GM19043 (cell line): ENCODE data around the gene CFDP1.

ENCODE experiments used
- ATAC-seq: cut with Tn5 transposase; IDR thresholded peaks from one replicate; pipeline ENCODE4 v1.9.1; 2021; ENCODE audit warnings: low read depth; ENCODE audit not compliant: unreplicated experiment

Gene CFDP1

GRCh38 chr16:75432828-75433731 is at the start of gene CFDP1:
CFDP1 (minus strand) TSS chr16:75433503; CDS start chr16:75433352, 151 bp downstream.
- ATAC-seq: peak; percentile 90

- ATAC-seq: no peak
These were observed 49.3 kb upstream of the CFDP1 start for GRCh38 chr16:75482434-75483205.

GRCh38 chr16:75481475-75481874 is 48.2 kb upstream of the CFDP1 start:
- no peak for ATAC-seq

- no peak for ATAC-seq
These were observed 46.2 kb upstream of the CFDP1 start for GRCh38 chr16:75479421-75479990.

- ATAC-seq: no peak
These were observed 45.4 kb upstream of the CFDP1 start for GRCh38 chr16:75478480-75479345.

- ATAC-seq: peak; percentile 62
These were observed 44.6 kb upstream of the CFDP1 start for GRCh38 chr16:75477680-75478473.

- no peak for ATAC-seq
These were observed 43.5 kb upstream of the CFDP1 start for GRCh38 chr16:75476817-75477216.

GRCh38 chr16:75475420-75475847 is 42.1 kb upstream of the CFDP1 start:
- no peak for ATAC-seq

- no peak for ATAC-seq
These were observed 39.9 kb upstream of the CFDP1 start for GRCh38 chr16:75472908-75473877.

- ATAC-seq: peak; percentile 76
These were observed 38.7 kb upstream of the CFDP1 start for GRCh38 chr16:75471723-75472633.

GRCh38 chr16:75466760-75467159 is 33.5 kb upstream of the CFDP1 start:
- no peak for ATAC-seq

- peak; percentile 90 for ATAC-seq
These were observed 31.0 kb upstream of the CFDP1 start, which contains the start of gene TMEM170A for GRCh38 chr16:75464122-75464918. TMEM170A (minus strand) TSS chr16:75464689; CDS start chr16:75464600, 89 bp downstream.

- ATAC-seq: peak; percentile 4
These were observed 30.3 kb upstream of the CFDP1 start for GRCh38 chr16:75463389-75464121.

- ATAC-seq: peak; percentile 22
These were observed 29.5 kb upstream of the CFDP1 start for GRCh38 chr16:75462806-75463205.

GRCh38 chr16:75461575-75461974 is 28.3 kb upstream of the CFDP1 start:
- ATAC-seq: no peak

GRCh38 chr16:75460446-75460845 is 27.1 kb upstream of the CFDP1 start:
- ATAC-seq: no peak
